ENCODE data around the gene ARAP3. TPM values are rescaled to one million over a fixed set of nuclear protein-coding genes. Genes with fewer than 3 reads are reported as not detected.
A peak's percentile ranks its signal among the peaks of the same experiment; 100 is the strongest.

ARAP3 gene
- total RNA-seq, 1 experiment from 2014 or later, result 15.1 TPM

- Histone ChIP-seq H3K27ac (ENCODE audit: low read depth, low read length) (no peak overlapping the region; the same call in 1 of the 2 replicates), H3K9ac (ENCODE audit: low read length) (no peak overlapping the region), H3K27me3 (ENCODE audit: insufficient read depth, low read length) (no peaks in the 10 kb centered on the region), H4K20me1 (ENCODE audit: insufficient read depth) (no peaks in the 10 kb centered on the region), H2AFZ (ENCODE audit: low read depth, low read length, poor library complexity, severe bottlenecking) (no peak overlapping the region), H3K4me2 (ENCODE audit: low read length) (peak overlapping the region; percentile 63), H3K4me3 (replicated peaks in 1 of 2; ENCODE audit: low read depth in 1 of 2, low read length in 2 of 2) (no peak overlapping the region), H3K4me1 (ENCODE audit: control insufficient read depth in 1 of 2, insufficient read depth in 2 of 2, low read length in 2 of 2) (peaks cover 22 to 38% of the 10 kb centered on the region in 2 experiments), H3K9me3 (ENCODE audit: control insufficient read depth in 1 of 2, insufficient read depth in 1 of 2, low read depth in 1 of 2, low read length in 2 of 2) (no peaks in the 10 kb centered on the region), H3K9me2 (ENCODE audit: insufficient read depth) (no peaks in the 10 kb centered on the region), H3K36me3 (ENCODE audit: control insufficient read depth in 1 of 2, insufficient read depth in 2 of 2, low read length in 2 of 2) (no peaks in the 10 kb centered on the region), H3K79me2 (ENCODE audit: insufficient read depth, low read length) (no peaks in the 10 kb centered on the region)
- intact Hi-C loops (cut with micrococcal nuclease), result no loop called here
- ATAC-seq (no peak), DNase-seq (ENCODE audit: low read depth, low spot score) (no peak)
- TF ChIP-seq EGR1 (IDR thresholded peaks at IDR 0.05; ENCODE audit: low read depth) (no peak), SP1 (IDR thresholded peaks at IDR 0.05; ENCODE audit: low read depth) (no peak), MAX (IDR thresholded peaks at IDR 0.05) (no peak), CTCF (IDR thresholded peaks at IDR 0.05 in 2 of 3, conservative IDR thresholded peaks at IDR 0.05 in 1 of 3; ENCODE audit: borderline replicate concordance in 1 of 3, insufficient read depth in 1 of 3, low read depth in 2 of 3, low read length in 2 of 3) (no peak), CBX3 (IDR thresholded peaks at IDR 0.05; ENCODE audit: low read depth) (no peak), FOSL1 (IDR thresholded peaks at IDR 0.05; ENCODE audit: low read depth) (no peak), YY1 (IDR thresholded peaks at IDR 0.05; ENCODE audit: extremely low read depth, insufficient replicate concordance, low read depth, low read length) (no peak), SRF (IDR thresholded peaks at IDR 0.05; ENCODE audit: low read depth) (no peak)
- ChIA-PET POLR2A (no interaction called here), RAD21 (ENCODE audit: low non-redundant PET in 1 of 2, low total read pairs in 2 of 2, uncharacterized antibody in 2 of 2, unreplicated experiment in 2 of 2) (no interaction called here), CTCF (interaction anchor here (1.2 kb wide), 1 partner anchor 245 kb away, joined by 4 read pairs; no protein-coding TSS in a partner anchor)
- no TSS peak for BruUV-seq (replicated peaks)
Observed at GRCh38 chr5:141715346-141715905, 33.4 kb upstream of the ARAP3 start.
